B cell (primary cell): Measurements from ENCODE around the gene JMJD8. TPM values are rescaled to one million over a fixed set of nuclear protein-coding genes. Genes with fewer than 3 reads are reported as not detected.

Source experiments
- ATAC-seq: fragments of 200-7000 bp; cut with Tn5 transposase; one replicate; pipeline ENCODE4 v1.10.0; 2021; ENCODE audit warnings: low read depth, mild to moderate bottlenecking, moderate number of reproducible peaks, moderate library complexity
- CTCF ChIA-PET: fragments of 350-600 bp; sonication (Branson Sonifier 250); formaldehyde crosslinking; loops from one replicate; lab custom pipeline; 2021; ENCODE audit warnings: antibody characterized with exemption, inconsistent platforms; lab: Charles Lee
- POLR2A ChIA-PET: fragments of 350-600 bp; sonication (Branson Sonifier 250); formaldehyde crosslinking; loops from one replicate; lab custom pipeline; 2021; ENCODE audit warnings: antibody characterized with exemption; lab: Charles Lee
- DNase-seq: peaks from one replicate; pipeline ENCODE4 v3.0.0; 2013
- H2AFZ ChIP-seq: 2 replicates; pipeline ENCODE4 v1.6.1; 2012; ENCODE audit warnings: mild to moderate bottlenecking, low read depth, low read length; ENCODE audit not compliant: insufficient read depth, poor library complexity, severe bottlenecking
- H3K27ac ChIP-seq, 2 donors: 1 replicate in 1 of 2; 2 replicates in 1 of 2; pipeline ENCODE4 v1.5.1; 2012 to 2013; ENCODE audit warnings: low read length in 2 of 2, mild to moderate bottlenecking in 2 of 2, moderate library complexity in 1 of 2
- H3K27me3 ChIP-seq, 4 experiments: fragments of 200-600 bp in 1 of 4; sonication (generic) in 1 of 4; replicated peaks in 1 of 4; 1 replicate in 2 of 4; 2 replicates in 2 of 4; pipeline versions ENCODE4 v1.6.1 to v1.7.0; 2013 to 2016; ENCODE audit warnings: low read length in 3 of 4, mild to moderate bottlenecking in 2 of 4, mixed read lengths in 1 of 4, moderate library complexity in 1 of 4; ENCODE audit not compliant: insufficient read depth in 4 of 4, control insufficient read depth in 3 of 4; ENCODE audit errors: control extremely low read depth in 1 of 4
- H3K36me3 ChIP-seq, 2 experiments: replicated peaks in 1 of 2; 1 replicate in 1 of 2; 2 replicates in 1 of 2; pipeline versions ENCODE4 v1.6.1 to v1.7.1; 2013; ENCODE audit warnings: low read length in 1 of 2; ENCODE audit not compliant: insufficient read depth in 2 of 2, control insufficient read depth in 1 of 2; ENCODE audit errors: control extremely low read depth in 1 of 2, extremely low read depth in 1 of 2
- H3K4me1 ChIP-seq, 2 donors: fragments of 200-600 bp in 1 of 2; sonication (generic) in 1 of 2; 1 replicate in 1 of 2; 2 replicates in 1 of 2; pipeline versions ENCODE4 v1.5.1 to v1.6.1; 2013 to 2017; ENCODE audit warnings: low read length in 2 of 2; ENCODE audit not compliant: control insufficient read depth in 2 of 2, insufficient read depth in 2 of 2
- H3K4me2 ChIP-seq: replicated peaks from 2 replicates; pipeline ENCODE3; 2012; ENCODE audit warnings: mild to moderate bottlenecking, low read depth, low read length; ENCODE audit not compliant: poor library complexity, severe bottlenecking
- H3K4me3 ChIP-seq, 5 experiments: fragments of 200-600 bp in 1 of 5; sonication (generic) in 1 of 5; 1 replicate in 3 of 5; 2 replicates in 2 of 5; pipeline versions ENCODE4 v1.5.1 to v1.7.0; 2011 to 2016; ENCODE audit warnings: low read length in 4 of 5, mild to moderate bottlenecking in 4 of 5, low read depth in 2 of 5, control low read depth in 1 of 5, moderate library complexity in 1 of 5; ENCODE audit not compliant: insufficient read depth in 1 of 5; ENCODE audit errors: control extremely low read depth in 1 of 5, extremely low read depth in 1 of 5
- H3K79me2 ChIP-seq: fragments of 200-600 bp; sonication (generic); one replicate; pipeline ENCODE4 v1.6.0; 2016; ENCODE audit warnings: low read length; ENCODE audit not compliant: control insufficient read depth, insufficient read depth
- H3K9ac ChIP-seq: fragments of 200-600 bp; sonication (generic); 2 replicates; pipeline ENCODE4 v1.6.1; 2017; ENCODE audit warnings: mild to moderate bottlenecking, low read length, moderate library complexity
- H3K9me3 ChIP-seq, 3 donors: one replicate each; pipeline versions ENCODE4 v1.6.1 to v1.7.1; 2013; ENCODE audit warnings: low read length in 2 of 3; ENCODE audit not compliant: control insufficient read depth in 2 of 3, insufficient read depth in 1 of 3; ENCODE audit errors: control extremely low read depth in 1 of 3
- H4K20me1 ChIP-seq: 2 replicates; pipeline ENCODE4 v1.6.0; 2012; ENCODE audit warnings: mild to moderate bottlenecking, low read length; ENCODE audit not compliant: insufficient read depth, control insufficient read depth, poor library complexity, severe bottlenecking
- H3K27ac Mint-ChIP-seq: one replicate; pipeline ENCODE4 v1.8.0; 2021; ENCODE audit warnings: mixed read lengths
- H3K27me3 Mint-ChIP-seq: one replicate; pipeline ENCODE4 v1.8.0; 2021; ENCODE audit warnings: mixed read lengths
- H3K4me1 Mint-ChIP-seq: one replicate; pipeline ENCODE4 v1.8.0; 2021; ENCODE audit warnings: mixed read lengths
- H3K4me3 Mint-ChIP-seq: one replicate; pipeline ENCODE4 v1.8.0; 2021; ENCODE audit warnings: mixed read lengths
- H3K9me3 Mint-ChIP-seq: one replicate; pipeline ENCODE4 v1.8.0; 2022; ENCODE audit warnings: mixed read lengths; ENCODE audit not compliant: insufficient read depth
- CTCF ChIP-seq: fragments of 200-600 bp; IDR thresholded peaks from one replicate; pipeline ENCODE4 v1.8.0; 2022; ENCODE audit warnings: antibody characterized with exemption, mild to moderate bottlenecking
- EZH2 ChIP-seq: IDR thresholded peaks from 2 replicates; pipeline ENCODE4 v1.6.1; 2012; ENCODE audit warnings: borderline replicate concordance, low read depth, mild to moderate bottlenecking, moderate library complexity, low read length; ENCODE audit not compliant: insufficient read depth, poor library complexity, severe bottlenecking
- WGBS: methylation state at CpG from one replicate; pipeline ENCODE4 v1.1.5; 2013; ENCODE audit warnings: missing lambda C conversion rate; ENCODE audit not compliant: insufficient coverage; 5-methylcytosine and 5-hydroxymethylcytosine counted together
- intact Hi-C: fragments of 100-400 bp; cut with micrococcal nuclease; formaldehyde crosslinking; loops from one replicate; pipeline ENCODE4 v1.10.0; 2022
- polyA plus RNA-seq: library from polyadenylated mRNA; depleted of rRNA; stranded (reverse); fragments of >200 nt; gene quantifications from 2 replicates; pipeline ENCODE4 v1.2.3, GENCODE V29; 2012
- total RNA-seq, 2 donors: library from RNA; stranded (reverse); fragments of 120-200 nt in 1 of 2; gene quantifications; 1 replicate in 1 of 2; 2 replicates in 1 of 2; pipeline versions ENCODE4 v1.2.3 to v1.2.4, GENCODE V29; 2013 to 2022

JMJD8 gene
- total and polyA plus RNA-seq, 2 donors (not counting 1 experiment from before 2014, with no cell fraction given): 46.3 to 69.3 TPM

GRCh38 chr16:660459-661183 is 23.5 kb downstream of the JMJD8 start:
- no peaks in the 10 kb centered on the region for H3K79me2 ChIP-seq
- H3K4me1 Mint-ChIP-seq: peaks cover 10% of the 10 kb centered on the region
- no peaks in the 10 kb centered on the region for H4K20me1 ChIP-seq
- H3K27me3 Mint-ChIP-seq: no peaks in the 10 kb centered on the region
- no peaks in the 10 kb centered on the region for H3K9me3 Mint-ChIP-seq
- peak overlapping the region; percentile 32 for H3K9ac ChIP-seq
- WGBS: 27% methylated on average over 29 of the region's 43 CpGs
- peak overlapping the region; percentile 78 for H2AFZ ChIP-seq
- peak overlapping the region; percentile 78 for H3K4me2 ChIP-seq
- ChIA-PET CTCF (interaction anchor here (0.7 to 1.4 kb wide), 2 partner anchors 24 to 81 kb away, joined by 4 to 6 read pairs (median 5); partner anchors contain the start of gene METTL26), POLR2A (interaction anchor here (1.0 to 1.7 kb wide), 2 partner anchors 11 to 276 kb away, joined by 5 to 6 read pairs; partner anchors contain the start of gene WDR90)
- intact Hi-C loops: loop anchor here (1.0 to 2.0 kb wide), 4 partner anchors 11 to 81 kb away; partner anchors contain the start of genes JMJD8 and WDR90
- DNase-seq (peak; percentile 81), ATAC-seq (peak; percentile 90)
- H3K27ac Mint-ChIP-seq: peak overlapping the region; percentile 56
- no peaks in the 10 kb centered on the region for H3K9me3 ChIP-seq
- peak overlapping the region in 1 of 2 donors; percentile 43 for H3K27ac ChIP-seq
- H3K4me1 ChIP-seq: peaks cover 10 to 17% of the 10 kb centered on the region in 2 donors
- H3K4me3 ChIP-seq: peak overlapping the region in 4 of 5 experiments; percentile 9 to 35 (median 24)
- TF ChIP-seq EZH2: no peak
- peak; percentile 57 for TF ChIP-seq CTCF
- no peaks in the 10 kb centered on the region for H3K36me3 ChIP-seq
- peak overlapping the region; percentile 52 for H3K4me3 Mint-ChIP-seq
- H3K27me3 ChIP-seq: no peaks in the 10 kb centered on the region

- 64% methylated on average over 6 of the region's 6 CpGs for WGBS
Observed at GRCh38 chr16:660132-660458, 24.0 kb downstream of the JMJD8 start.

More at GRCh38 chr16:660132-660458, 24.0 kb downstream of the JMJD8 start:
- peak overlapping the region; percentile 56 for H3K27ac Mint-ChIP-seq
- H3K27me3 ChIP-seq: no peaks in the 10 kb centered on the region
- intact Hi-C loops: loop anchor here (1.0 to 2.0 kb wide), 4 partner anchors 11 to 81 kb away; partner anchors contain the start of genes JMJD8 and WDR90
- H3K4me2 ChIP-seq: peak overlapping the region; percentile 72
- H3K27ac ChIP-seq: peak overlapping the region in 1 of 2 donors; percentile 43
- DNase-seq: no peak
- TF ChIP-seq EZH2: no peak
- no peak for TF ChIP-seq CTCF
- H2AFZ ChIP-seq: peak overlapping the region; percentile 78
- ATAC-seq: no peak
- H3K36me3 ChIP-seq: no peaks in the 10 kb centered on the region
- no peak overlapping the region for H3K4me3 ChIP-seq
- H3K9me3 ChIP-seq: no peaks in the 10 kb centered on the region
- H3K27me3 Mint-ChIP-seq: no peaks in the 10 kb centered on the region
- peaks cover 10 to 17% of the 10 kb centered on the region in 2 donors for H3K4me1 ChIP-seq
- H3K79me2 ChIP-seq: no peaks in the 10 kb centered on the region
- ChIA-PET POLR2A (interaction anchor here (1.0 to 1.7 kb wide), 2 partner anchors 11 to 276 kb away, joined by 5 to 6 read pairs; partner anchors contain the start of gene WDR90), CTCF (interaction anchor here (0.7 to 1.4 kb wide), 2 partner anchors 24 to 81 kb away, joined by 4 to 6 read pairs; partner anchors contain the start of gene METTL26)
- H4K20me1 ChIP-seq: no peaks in the 10 kb centered on the region
- H3K9ac ChIP-seq: no peak overlapping the region
- peak overlapping the region; percentile 50 for H3K4me3 Mint-ChIP-seq
- no peaks in the 10 kb centered on the region for H3K9me3 Mint-ChIP-seq
- H3K4me1 Mint-ChIP-seq: peaks cover 10% of the 10 kb centered on the region
